Embryonic facial prominence (tissue), 1 donor: ENCODE results near the gene NGFR.

Source experiments
- DNase-seq: peaks from one replicate; pipeline ENCODE4 v3.0.0-alpha.2; 2016; ENCODE audit errors: extremely low spot score

NGFR gene, protein sequence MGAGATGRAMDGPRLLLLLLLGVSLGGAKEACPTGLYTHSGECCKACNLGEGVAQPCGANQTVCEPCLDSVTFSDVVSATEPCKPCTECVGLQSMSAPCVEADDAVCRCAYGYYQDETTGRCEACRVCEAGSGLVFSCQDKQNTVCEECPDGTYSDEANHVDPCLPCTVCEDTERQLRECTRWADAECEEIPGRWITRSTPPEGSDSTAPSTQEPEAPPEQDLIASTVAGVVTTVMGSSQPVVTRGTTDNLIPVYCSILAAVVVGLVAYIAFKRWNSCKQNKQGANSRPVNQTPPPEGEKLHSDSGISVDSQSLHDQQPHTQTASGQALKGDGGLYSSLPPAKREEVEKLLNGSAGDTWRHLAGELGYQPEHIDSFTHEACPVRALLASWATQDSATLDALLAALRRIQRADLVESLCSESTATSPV

GRCh38 chr17:49494986-49495841 is at the start of gene NGFR:
Gene NGFR (plus strand): TSS chr17:49495293. CDS start chr17:49495418, 125 bp downstream.
- DNase-seq, result no peak

DNA sequence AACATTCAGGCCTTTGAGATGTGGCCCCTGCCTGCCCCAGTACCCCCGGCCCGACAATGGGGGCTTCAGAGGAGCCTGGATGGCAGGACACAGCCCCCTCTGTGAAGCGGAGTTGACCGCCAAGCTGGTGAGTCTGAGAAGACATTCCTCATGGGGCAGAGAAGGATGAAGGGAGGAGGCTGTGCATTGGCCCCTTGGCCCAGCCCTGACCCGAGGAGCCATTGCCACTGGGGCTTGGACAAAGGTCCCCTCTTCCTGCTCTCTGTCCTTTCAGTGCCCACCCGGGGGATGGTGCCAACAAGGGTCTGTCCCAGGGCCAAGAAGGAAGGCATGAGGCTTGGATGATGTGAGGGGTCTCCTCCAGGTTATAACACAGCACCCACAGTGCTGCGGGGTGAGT is 49.5 kb upstream of the NGFR start:
- no peak for DNase-seq

DNA sequence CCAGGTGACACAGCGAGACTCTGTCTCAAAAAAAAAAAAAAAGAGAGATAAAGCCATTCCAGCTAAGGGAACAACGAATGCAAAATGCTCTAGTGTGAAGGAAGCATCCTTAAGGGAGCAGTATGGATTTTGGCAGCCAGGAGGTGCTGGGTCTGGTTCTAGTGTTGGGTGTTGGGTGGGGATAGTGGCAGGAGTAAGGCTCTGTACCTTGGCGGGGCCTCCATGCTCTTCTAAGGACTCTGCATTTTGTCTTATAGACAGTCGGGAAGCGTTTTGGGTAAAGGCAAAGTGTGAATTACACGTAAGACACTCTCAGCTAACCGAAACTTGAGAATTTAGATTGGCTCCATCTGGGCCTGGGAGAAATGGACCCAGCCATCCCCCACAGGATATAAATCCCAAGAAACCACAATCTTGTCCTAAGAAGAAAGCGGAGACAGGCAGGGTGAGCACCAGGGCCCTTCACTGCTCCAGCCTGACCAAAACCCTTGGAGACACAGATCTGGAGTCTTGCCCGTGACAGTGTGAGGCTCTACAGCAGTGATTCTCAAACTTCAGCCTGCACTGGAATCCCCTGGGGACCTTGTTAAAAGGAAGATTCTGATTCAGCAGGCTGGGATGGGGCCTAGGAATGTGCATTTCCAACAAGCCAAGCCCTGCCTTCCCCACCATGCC is 47.3 kb upstream of the NGFR start:
- no peak for DNase-seq

DNA sequence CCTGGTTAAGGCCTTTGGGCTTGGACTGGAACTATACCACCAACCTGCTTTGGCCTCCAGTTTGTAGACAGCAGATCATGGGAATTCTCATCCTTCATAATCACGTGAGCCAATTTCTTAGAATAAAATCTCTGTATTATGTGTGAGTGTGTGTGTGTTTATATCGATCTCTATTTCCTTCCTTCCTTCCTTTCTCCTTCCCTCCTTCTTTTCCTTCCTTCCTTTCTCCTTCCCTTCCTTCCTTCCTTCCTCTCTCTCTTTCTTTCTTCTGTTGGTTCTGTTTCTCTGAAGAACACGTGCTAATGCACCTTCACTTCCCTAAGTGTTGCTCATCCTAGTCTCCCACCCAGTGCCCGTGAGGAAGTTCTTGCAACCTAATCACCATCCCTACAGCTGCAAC is 44.9 kb upstream of the NGFR start:
- DNase-seq, result no peak

DNA sequence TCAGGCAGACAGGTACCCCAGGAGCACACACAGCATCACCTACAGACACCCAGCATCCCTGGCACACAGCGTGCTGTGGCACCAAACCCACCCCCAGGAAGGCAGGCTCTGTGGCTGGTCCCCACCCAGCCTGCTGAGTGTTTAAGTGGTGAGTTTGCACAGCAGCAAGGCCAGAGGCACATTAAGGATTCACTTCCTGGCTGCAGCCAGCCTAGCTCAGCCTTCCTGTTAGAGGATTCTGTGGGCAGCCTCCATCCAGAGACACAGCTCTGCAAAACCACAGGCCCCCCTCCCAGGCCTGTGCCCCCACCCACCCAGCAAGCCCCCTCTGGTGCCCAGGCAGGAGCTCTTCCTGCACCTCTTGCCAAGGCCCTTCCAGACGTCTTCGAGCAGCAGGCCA is 44.4 kb upstream of the NGFR start:
- DNase-seq, result no peak

- no peak for DNase-seq
Observed at GRCh38 chr17:49452201-49452600, 42.9 kb upstream of the NGFR start.

DNA sequence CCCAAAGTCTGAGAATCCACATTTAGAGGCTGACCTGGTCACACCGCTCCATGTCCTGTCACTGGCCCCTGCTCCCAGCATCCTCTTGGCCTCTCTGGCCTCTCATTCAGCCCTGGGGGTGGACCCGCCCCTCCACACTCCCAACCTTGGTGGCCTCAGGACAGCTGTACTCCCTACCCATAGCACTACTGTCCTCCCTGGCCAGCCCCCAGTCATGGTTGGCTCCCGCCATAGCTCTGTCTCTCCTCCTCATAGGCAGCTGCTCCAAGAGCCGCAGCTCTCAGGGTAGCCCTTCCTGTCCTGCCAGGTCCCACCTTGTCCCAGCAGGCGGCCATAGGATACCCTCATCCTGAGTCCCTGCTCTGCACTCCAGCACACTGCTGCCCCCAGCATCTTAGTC is 42.4 kb upstream of the NGFR start:
- DNase-seq, result no peak

- no peak for DNase-seq
Observed at GRCh38 chr17:49454050-49454449, 41.0 kb upstream of the NGFR start.

GRCh38 chr17:49455272-49455861 is 39.7 kb upstream of the NGFR start:
- peak; percentile 23 for DNase-seq

GRCh38 chr17:49456183-49456965 is 38.7 kb upstream of the NGFR start:
- peak; percentile 29 for DNase-seq

DNA sequence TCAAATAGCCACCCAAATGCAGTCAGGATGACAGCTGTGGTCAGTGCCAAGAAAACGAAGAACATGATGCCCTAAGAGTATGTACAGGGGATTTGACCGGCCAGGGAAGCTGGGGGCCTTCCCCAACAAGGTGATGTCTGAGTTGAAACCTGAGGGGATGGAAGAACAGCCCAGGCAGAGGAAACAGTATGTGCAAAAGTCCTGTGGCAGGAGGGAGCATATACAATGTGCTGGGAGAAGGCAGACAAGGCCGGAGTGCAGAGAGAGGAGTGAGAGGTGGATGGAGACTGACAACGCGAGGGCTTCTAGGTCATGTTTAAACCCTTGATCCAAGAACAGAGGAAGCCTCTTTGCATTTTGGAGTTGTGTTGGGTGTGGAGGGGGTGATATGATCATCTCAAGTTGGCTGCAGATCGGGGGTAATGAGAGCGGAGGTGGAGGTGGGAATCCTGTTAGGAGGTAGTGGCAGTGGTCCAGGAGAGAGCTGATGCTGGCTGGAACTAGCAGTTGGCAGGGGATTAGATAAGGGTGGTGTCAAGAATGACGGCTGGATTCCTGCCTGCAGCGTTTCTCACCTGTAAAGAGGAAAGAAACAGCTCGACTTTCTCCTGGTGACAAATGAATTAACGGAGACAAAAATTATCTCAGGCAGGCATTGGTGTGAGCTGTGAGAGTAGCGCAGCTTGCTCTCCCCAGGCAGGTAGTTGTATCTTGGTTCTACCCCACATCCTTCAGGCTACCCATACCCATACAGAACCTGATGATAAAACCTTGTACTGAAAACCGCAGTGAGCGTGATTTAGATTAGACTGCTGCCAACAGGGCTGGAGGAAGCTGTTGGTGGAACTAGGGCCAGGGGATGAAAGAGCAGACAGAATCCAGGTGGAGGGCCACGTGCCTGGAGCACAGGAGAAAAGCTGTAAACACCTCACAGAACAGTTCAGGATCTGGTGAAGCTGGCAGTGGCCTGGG is 37.2 kb upstream of the NGFR start:
- no peak for DNase-seq

GRCh38 chr17:49459401-49459984 is 35.6 kb upstream of the NGFR start:
- no peak for DNase-seq

- DNase-seq, result no peak
Observed at GRCh38 chr17:49460401-49460800, 34.7 kb upstream of the NGFR start.

GRCh38 chr17:49461580-49461979 is 33.5 kb upstream of the NGFR start:
- DNase-seq, result no peak

DNA sequence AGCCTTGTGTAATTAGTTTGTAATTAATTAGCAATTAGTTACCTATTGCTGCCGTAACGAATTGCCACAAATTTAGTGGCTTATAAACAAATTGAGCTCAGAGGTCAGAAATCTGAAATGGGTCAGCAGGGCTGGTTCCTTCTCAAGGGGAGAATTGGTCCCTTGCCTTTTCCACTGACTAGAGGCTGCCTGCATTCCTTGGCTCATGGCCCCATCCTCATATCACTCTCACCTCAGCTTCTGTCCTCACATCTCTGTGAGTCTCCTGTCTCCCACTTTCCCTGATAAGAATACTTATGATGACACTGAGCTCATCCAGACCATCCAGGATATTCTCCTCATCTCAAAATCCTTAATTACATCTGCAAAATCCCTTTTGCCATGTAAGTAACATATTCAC is 31.0 kb upstream of the NGFR start:
- DNase-seq, result no peak

- no peak for DNase-seq
Observed at GRCh38 chr17:49465331-49465903, 29.7 kb upstream of the NGFR start.

DNA sequence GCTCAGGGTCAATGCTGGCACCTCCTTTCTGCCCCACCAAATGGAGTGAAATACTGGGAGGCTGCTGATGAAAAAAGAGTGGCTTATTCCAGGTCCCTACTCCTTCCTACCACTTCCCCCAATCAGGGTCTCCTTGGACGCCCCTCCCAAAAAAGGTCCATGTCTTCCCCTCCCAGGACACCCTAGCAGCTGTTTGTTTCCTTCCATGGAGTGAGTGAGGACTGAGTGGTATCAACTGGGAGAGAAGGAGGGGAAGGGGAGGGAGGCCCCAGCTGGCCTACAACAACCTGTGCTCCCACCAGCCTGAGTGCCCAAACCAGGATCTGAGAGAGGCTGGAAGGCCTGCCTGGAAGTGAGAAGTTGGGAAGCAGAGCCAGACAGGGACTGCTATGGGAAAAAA is 28.7 kb upstream of the NGFR start:
- no peak for DNase-seq

DNA sequence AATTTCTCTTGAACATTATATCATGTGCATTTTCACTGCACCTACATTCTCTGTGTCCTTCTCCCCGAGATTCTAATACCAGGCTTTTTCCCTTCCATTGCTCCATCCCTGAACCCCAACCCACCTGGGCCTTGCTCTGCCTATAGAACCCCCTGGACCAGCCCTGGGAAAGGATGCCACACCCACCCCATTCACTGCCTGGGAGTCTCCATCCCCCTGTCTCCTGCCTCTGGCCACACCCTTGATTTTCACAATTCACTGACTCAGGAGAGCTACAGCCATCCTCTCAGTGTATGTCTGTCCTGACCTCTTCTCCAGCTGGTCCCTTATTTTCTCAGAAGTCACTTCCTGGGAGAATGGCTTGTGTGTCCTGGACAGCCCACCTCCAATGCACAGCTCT is 27.9 kb upstream of the NGFR start:
- no peak for DNase-seq

- no peak for DNase-seq
Observed at GRCh38 chr17:49468811-49469385, 26.2 kb upstream of the NGFR start.
